Muscle layer of colon (tissue), 2 donors: Measurements from ENCODE around the gene CTSD.
"Not testable (repeated sequence)": the region's sequence is repeated elsewhere in the genome, so short reads cannot be mapped to it uniquely, and the experiment has no call there.

ENCODE experiments used
- H3K27ac ChIP-seq: one replicate; pipeline ENCODE4 v1.7.0; 2013; ENCODE audit warnings: low read depth, mild to moderate bottlenecking, low read length, moderate library complexity
- H3K27me3 ChIP-seq, 2 donors: one replicate each; pipeline ENCODE4 v1.7.0; 2013; ENCODE audit warnings: low read length in 2 of 2, mild to moderate bottlenecking in 2 of 2; ENCODE audit not compliant: insufficient read depth in 2 of 2, control insufficient read depth in 1 of 2
- H3K36me3 ChIP-seq: one replicate; pipeline ENCODE4 v1.7.0; 2013; ENCODE audit warnings: mild to moderate bottlenecking, low read length; ENCODE audit not compliant: insufficient read depth
- H3K4me1 ChIP-seq: one replicate; pipeline ENCODE4 v1.7.0; 2013; ENCODE audit warnings: mild to moderate bottlenecking, low read length; ENCODE audit not compliant: insufficient read depth
- H3K4me3 ChIP-seq, 2 donors: one replicate each; pipeline ENCODE4 v1.7.0; 2013; ENCODE audit warnings: low read length in 2 of 2, low read depth in 1 of 2, mild to moderate bottlenecking in 1 of 2, moderate library complexity in 1 of 2
- H3K9ac ChIP-seq: one replicate; pipeline ENCODE4 v1.7.0; 2013; ENCODE audit warnings: low read length
- H3K9me3 ChIP-seq: one replicate; pipeline ENCODE4 v1.7.0; 2013; ENCODE audit warnings: mild to moderate bottlenecking, low read length
- donor health status: abdominal sarcoma.
- donor health status: Adenocarcinoma of cecum.

Gene CTSD

DNA sequence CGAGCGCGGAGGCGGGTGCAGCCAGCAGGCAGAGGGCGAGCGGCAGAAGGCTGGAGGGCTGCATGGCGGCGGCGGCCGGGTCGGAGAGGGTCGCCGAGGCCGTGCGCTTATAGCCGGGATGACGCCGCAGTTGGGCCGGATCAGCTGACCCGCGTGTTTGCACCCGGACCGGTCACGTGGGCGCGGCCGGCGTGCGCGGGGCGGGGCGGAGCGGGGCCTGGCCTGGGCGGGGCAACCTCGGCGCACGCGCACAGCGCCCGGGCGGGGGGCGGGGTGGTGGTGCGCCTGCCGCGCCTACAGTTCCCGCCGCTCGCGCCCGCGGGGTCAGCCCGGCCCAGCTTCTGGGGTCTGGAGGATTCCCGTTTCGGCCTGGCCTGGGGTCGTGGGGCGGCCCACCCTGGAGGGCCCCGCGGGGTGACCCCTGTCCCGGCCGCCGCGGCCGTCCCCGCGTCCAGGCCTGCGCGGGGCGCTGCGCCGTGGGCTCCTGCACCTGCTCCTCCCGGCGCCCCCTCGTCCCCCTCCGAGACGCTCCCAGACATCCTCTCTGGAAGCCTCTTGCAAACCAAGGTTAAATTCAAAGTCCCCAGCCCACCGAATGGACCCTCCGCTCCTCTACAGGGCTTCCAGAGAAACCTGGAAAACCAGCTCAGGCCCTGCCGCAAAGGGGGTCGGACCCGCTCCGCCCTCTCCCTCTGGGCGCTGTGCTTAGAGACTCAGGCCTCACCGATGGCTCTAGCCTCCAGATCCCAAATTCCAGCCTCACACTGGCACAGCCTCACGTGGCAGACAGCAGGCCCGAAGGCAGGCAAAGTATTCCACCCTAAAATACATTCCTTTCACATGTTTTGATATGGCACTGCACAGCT lies at the start of gene CTSD:
TSS of gene CTSD (minus strand) at position 132 of the 866 bp plus-strand sequence. CDS start at position 64, 68 bp downstream.
- no peaks in the 10 kb centered on the region for H3K27me3 ChIP-seq
- peak within 1 kb of the TSS; percentile 81 to 96 for H3K4me3 ChIP-seq
- H3K27ac ChIP-seq, result peak within 1 kb of the TSS; percentile 85
- no peaks in the 10 kb centered on the region for H3K9me3 ChIP-seq
- H3K9ac ChIP-seq, result peak within 1 kb of the TSS; percentile 80
- H3K36me3 ChIP-seq, result peaks cover 5% of the 10 kb centered on the region
- H3K4me1 ChIP-seq, result peaks cover 33% of the 10 kb centered on the region

DNA sequence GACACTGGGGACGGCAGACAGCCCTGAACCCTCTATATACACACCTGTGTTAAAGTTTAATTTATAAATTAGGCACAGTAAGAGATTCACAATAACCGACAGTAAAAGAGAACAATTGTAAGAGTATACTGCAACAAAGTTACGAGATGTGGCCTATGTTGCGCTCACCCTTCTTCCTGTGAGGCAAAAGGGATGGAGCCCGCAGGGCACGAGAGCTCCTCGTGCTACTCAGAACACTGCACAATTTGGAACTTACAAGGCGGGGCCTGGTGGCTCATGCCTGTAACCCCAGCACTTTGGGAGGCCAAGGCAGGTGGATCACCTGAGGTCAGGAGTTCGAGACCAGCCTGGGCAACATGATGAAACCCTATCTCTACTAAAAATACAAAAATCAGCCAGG lies 49.6 kb upstream of the CTSD start:
- H3K9me3 ChIP-seq, H3K9ac ChIP-seq, H3K4me3 ChIP-seq, H3K4me1 ChIP-seq, H3K27me3 ChIP-seq, H3K36me3 ChIP-seq, H3K27ac ChIP-seq: not testable (repeated sequence)

DNA sequence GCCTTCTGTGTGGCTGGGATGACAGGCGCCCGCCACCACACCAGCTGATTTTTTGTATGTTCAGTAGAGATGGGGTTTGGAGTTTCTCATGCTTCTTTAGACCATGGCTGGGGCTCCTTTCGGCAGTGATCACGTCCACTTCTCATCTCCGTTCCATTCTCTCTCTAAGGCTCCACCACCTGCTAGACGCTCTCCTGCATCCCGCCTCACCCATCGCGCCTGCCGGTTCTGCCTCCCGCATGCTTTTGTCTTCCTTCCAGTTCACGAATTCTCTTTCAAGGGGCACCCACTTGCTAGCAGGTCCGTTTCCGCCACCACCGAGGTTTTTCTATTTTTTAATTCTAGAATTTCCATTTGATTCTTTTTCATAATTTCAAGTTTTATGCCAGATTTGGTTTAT lies 49.1 kb upstream of the CTSD start:
- Histone ChIP-seq H3K36me3 (no peaks in the 10 kb centered on the region), H3K9ac (no peak overlapping the region), H3K9me3 (no peaks in the 10 kb centered on the region), H3K27ac (no peak overlapping the region), H3K27me3 (no peaks in the 10 kb centered on the region), H3K4me3 (no peak overlapping the region), H3K4me1 (no peaks in the 10 kb centered on the region)

DNA sequence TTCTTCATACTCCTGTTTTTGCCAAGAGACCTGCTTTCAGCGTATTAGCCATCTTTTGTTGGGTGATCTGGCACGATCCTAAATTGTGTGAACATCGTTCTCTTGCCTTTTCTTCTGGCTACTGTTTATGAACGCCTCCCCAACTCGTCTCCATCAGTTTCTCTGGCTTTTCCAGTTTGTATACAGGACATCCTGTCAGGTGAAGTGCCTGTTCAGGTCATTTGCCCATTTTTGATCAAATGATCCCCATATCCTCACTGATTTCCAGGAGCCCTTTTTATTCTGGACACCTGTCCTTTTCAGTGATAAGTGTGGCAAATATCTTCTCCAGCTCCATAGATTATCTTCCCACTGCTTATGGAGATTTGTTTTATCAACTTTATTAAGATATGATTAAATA lies 48.5 kb upstream of the CTSD start:
- Histone ChIP-seq H3K9me3 (no peaks in the 10 kb centered on the region), H3K4me3 (no peak overlapping the region), H3K27ac (no peak overlapping the region), H3K36me3 (no peaks in the 10 kb centered on the region), H3K9ac (no peak overlapping the region), H3K27me3 (no peaks in the 10 kb centered on the region), H3K4me1 (no peaks in the 10 kb centered on the region)

DNA sequence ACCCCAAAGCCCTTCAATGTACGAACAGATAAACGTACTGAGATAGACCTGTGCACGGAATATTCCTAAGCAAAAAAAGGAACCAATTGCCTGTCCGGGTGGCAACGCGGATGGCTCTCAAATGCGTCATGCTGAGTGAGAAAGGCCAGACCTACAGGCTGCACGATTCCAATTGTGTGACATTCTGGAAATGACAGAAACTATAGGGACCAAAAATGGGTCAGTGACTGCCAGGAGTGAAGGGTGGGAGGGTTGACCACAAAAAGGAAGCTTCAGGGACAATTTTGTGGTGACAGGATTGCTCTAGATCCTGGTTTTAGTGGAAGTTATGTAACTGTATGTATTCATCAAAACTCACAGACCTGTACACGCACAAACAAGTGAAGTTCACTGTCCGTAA lies 47.0 kb upstream of the CTSD start:
- H3K9ac ChIP-seq, result no peak overlapping the region
- H3K27ac ChIP-seq, result no peak overlapping the region
- no peaks in the 10 kb centered on the region for H3K4me1 ChIP-seq
- H3K4me3 ChIP-seq, result no peak overlapping the region
- H3K9me3 ChIP-seq, result no peaks in the 10 kb centered on the region
- no peaks in the 10 kb centered on the region for H3K27me3 ChIP-seq
- no peaks in the 10 kb centered on the region for H3K36me3 ChIP-seq

DNA sequence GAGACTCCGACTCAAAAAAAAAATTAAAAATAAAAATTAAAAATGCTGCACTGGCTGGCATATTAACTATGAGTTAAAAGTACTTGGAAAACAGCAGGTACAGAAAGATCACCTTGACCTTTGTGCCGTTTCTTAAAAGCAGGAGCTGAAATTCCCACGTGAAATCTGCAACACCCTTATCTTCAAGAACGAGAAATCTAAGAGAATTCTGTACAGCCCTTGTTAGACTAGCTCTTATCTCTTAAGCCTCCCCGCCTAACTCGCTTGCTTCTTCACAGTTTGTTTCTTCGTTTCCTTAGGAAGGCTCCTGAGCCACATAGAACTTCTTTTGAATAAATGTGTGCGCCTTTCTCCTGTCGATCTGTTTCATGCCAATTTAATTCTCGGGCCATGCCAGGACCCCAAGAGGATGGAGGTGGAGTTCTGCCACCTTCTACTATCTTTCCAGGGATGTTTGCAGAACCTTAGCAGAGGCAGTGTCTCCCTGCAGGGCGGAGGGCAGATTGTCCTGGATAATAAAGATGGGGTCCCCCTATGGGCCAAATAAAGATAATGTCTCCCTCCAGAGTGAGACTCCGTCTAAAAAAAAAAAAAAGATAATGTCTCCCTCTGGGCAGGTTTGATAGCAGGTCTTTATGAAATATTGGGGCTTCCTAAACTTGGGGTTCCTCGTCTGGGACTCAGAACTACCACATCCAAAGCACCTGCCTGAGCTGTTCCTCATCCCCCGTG lies 43.7 kb upstream of the CTSD start:
- H3K9me3 ChIP-seq, result no peaks in the 10 kb centered on the region
- H3K4me1 ChIP-seq, result no peaks in the 10 kb centered on the region
- no peaks in the 10 kb centered on the region for H3K36me3 ChIP-seq
- no peak overlapping the region for H3K27ac ChIP-seq
- H3K27me3 ChIP-seq, result peaks cover 0 to 3% of the 10 kb centered on the region in 2 donors
- H3K9ac ChIP-seq, result no peak overlapping the region
- no peak overlapping the region for H3K4me3 ChIP-seq

DNA sequence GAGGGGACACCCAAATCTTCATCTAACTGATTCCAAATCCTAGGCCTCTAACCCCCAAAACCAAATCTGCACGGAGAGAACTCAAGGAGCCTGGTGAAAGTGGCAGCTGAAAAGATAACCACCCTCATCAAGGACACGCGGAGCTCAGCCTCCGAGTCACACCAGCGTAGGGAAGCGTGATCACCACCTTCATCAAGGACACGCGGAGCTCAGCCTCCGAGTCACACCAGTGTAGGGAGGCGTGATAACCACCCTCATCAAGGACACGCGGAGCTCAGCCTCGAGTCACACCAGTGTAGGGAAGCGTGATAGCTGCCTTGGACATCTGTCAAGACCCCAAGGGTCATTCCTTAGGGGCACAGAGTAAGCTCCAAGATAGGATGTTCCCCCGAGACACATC lies 41.8 kb upstream of the CTSD start:
- Histone ChIP-seq H3K4me1 (no peaks in the 10 kb centered on the region), H3K27ac (no peak overlapping the region), H3K27me3 (peaks cover 0 to 3% of the 10 kb centered on the region in 2 donors), H3K9ac (no peak overlapping the region), H3K4me3 (no peak overlapping the region), H3K9me3 (no peaks in the 10 kb centered on the region), H3K36me3 (no peaks in the 10 kb centered on the region)

DNA sequence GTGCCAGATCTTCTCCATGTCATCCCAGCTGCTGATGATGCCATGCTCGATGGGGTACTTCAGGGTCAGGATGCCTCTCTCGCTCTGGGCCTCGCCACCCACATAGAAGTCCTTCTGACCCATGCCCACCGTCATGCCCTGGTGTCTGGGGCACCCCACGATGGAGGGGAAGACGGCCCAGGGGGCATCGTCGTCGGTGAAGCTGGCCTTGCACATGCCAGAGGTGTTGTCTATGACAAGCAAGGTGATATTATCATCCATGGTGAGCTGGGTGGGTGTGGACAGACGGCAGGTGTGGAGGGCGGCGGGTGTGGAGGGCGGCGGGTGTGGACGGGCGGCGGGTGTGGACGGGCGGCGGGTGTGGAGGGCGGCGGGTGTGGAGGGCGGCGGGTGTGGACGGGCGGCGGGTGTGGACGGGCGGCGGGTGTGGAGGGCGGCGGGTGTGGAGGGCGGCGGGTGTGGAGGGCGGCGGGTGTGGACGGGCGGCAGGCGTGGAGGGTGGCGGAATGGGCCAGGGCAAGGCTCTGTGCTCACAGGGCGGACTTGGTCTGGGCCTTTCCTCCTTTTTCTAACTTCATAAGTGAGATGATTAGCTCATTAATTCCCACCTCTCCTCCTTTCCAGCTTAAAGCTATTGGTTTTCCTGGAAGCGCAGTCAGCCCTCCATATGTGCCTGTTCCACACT lies 40.2 kb upstream of the CTSD start:
- H3K4me3 ChIP-seq, H3K36me3 ChIP-seq, H3K27ac ChIP-seq, H3K9ac ChIP-seq, H3K4me1 ChIP-seq, H3K27me3 ChIP-seq, H3K9me3 ChIP-seq: not testable (repeated sequence)

DNA sequence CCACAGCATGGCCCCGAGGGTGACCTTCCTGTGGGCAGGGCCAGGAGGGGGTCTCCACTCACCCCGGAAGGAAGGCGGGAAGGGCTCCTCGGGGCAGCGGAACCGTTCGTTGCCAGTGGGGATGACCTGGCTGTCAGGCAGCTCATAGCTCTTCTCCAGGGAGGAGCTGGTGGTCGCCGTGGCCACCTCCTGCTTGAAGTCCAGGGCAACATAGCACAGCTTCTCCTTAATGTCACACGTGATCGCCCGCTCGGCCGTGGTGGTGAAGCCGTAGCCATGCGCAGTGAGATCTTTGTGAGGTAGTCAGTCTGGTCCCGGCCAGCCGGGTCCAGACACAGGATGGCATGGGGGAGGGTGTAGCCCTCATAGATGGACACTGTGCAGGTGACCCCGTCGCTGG lies 39.5 kb upstream of the CTSD start:
- H3K4me3 ChIP-seq, result no peak overlapping the region

DNA sequence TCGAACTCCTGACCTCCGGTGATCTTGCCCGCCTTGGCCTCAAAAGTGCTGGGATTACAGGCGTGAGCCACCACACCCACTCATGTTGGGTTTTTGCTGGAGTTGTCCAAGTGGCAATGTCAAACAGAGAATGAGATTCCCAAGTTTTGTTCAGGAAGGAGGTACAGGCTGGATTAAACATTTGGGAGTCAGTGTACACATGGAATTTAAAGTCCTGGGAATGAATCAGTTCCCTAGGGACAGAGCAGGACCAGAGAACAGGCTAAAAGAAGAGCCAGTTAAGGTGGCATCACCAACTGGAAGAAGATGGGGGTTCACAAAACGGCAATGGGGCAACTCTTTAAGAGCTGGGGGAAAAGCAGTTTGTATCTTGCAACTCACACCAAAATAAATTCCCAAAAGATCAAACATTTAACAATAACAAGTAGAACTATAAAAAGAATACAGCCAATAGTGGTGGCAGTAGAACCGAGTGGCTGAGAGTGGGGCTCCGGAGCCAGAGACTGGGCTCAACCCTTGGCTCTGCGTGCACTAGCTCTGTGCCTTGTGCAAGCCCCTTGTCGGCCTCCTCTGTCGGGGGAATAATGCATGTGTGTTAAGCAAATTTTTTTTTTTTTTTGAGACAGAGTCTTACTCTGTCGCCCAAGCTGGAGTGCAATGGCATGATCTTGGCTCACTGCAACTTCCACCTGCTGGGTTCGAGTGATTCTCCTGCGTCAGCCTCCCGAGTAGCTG lies 33.8 kb upstream of the CTSD start:
- no peaks in the 10 kb centered on the region for H3K27me3 ChIP-seq
- no peaks in the 10 kb centered on the region for H3K36me3 ChIP-seq
- H3K27ac ChIP-seq, result no peak overlapping the region
- no peaks in the 10 kb centered on the region for H3K4me1 ChIP-seq
- no peaks in the 10 kb centered on the region for H3K9me3 ChIP-seq
- H3K9ac ChIP-seq, result no peak overlapping the region
- no peak overlapping the region for H3K4me3 ChIP-seq

More for the DNA sequence above, 39.5 kb upstream of the CTSD start:
- Histone ChIP-seq H3K4me1 (no peaks in the 10 kb centered on the region), H3K27ac (no peak overlapping the region), H3K9me3 (no peaks in the 10 kb centered on the region), H3K36me3 (no peaks in the 10 kb centered on the region), H3K9ac (no peak overlapping the region), H3K27me3 (peaks cover 0 to 3% of the 10 kb centered on the region in 2 donors)
